HG03558 (cell line): ENCODE results near the gene CIB4.

Experiments
- ATAC-seq: cut with Tn5 transposase; IDR thresholded peaks from one replicate; pipeline ENCODE4 v1.9.1; 2021; ENCODE audit warnings: moderate number of reproducible peaks; ENCODE audit not compliant: unreplicated experiment; ENCODE audit errors: extremely low read depth

The CIB4 gene

DNA sequence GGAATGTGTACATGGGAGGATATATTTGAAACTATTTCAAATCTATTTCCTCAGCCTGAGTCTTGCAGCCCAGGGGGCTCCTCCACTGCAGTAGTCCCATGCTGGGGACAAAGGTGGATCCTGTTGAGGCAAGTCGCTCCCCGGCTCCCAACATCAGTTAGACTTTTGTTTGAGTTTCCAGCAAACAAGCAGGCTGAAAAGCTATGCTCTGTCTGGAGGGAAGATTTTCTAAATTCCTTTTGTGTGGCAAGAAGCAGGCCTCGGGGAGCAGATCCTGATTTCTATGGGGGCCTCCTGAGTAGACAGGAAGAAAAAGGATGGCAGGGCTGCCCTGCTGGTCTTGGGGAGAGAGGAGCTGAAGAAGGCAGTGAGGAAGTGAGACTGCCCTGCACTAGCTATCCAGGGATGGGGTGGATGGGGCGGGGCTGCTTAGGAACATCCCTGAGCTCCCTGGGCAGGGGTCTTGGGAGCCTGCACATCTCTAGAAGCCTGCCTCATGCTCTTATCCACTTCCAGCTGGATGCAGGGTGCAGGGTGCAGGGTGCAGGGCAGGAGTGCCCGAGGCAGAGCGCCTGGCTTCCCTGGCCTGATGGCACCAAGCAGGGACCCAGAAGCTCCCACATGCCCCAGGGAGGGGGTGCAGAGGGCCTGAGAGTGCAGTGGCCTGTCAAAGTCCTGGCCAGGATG lies 6.0 kb upstream of the CIB4 start:
- ATAC-seq = no peak

GRCh38 chr2:26645762-26646161 lies 4.6 kb upstream of the CIB4 start:
- ATAC-seq = no peak

GRCh38 chr2:26644188-26644835 lies 3.1 kb upstream of the CIB4 start:
- no peak for ATAC-seq

DNA sequence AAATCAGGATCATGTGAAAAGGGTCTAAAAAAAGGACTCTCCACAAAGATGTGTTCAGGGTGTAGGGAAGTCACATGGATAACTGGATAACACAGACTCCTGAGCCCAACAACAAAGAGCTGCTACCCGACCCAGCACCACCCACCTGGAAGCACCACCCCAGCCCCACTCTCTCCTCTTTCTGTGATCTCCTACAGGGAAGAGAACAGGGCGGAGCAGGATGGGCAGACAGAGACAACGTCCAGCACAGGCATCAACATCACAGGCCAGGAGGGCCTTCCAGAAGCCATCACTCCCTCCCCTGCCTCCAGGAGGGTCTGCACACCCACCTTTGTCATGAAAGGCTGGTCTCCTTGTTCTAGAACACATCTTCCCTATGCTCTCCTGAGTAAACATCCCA lies 1.3 kb upstream of the CIB4 start:
- no peak for ATAC-seq

DNA sequence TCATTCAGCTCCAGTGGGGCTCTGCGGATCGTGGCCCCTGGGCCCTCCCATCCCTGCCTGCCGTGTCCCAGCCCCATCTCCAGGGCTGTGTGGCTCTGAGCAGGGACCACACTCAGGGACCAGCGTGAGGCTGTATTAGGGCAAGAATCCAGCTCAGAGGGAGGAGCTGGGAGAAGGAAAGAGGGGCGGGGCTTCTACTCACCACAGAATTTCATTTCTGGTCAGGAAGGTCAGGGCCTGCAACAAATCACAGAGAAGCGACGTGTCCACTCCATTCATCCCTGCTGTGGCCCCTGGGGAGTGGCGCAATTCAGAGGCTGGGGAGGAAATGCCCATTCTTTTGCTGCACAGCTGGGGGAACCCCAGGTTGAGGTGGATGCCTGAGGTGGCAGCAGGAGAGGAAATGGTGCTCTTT lies 828 bp downstream of the CIB4 start:
- ATAC-seq = no peak

DNA sequence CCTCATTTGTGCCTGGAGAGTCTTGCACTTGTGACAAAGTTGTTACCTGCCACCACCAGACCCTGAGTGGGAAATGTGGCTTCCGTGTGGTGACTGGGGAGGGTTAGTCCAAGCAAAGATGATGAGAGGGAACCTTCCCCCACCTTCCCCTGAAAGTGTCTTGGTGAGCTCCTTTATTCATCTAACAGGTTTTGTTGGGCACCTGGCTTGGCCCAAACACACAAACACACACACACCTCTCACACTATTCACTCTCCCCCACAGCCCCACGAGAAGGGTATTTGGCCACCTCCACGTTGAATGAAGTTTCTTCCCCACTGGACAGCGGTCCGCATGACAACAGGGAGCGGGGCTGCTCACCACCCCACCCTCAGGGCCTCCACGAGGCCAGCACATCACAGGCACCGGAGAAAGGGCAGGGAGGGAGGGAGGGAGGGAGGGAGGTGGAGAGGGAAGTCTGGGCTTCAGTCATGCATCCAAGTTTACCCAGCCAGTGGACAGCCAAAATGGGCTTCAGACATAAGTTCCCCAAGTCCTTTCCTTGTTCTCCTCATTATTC lies 1.4 kb downstream of the CIB4 start:
- no peak for ATAC-seq

GRCh38 chr2:26637811-26638310 lies 3.3 kb downstream of the CIB4 start:
- no peak for ATAC-seq

GRCh38 chr2:26636935-26637334 lies 4.2 kb downstream of the CIB4 start:
- ATAC-seq = no peak

GRCh38 chr2:26635401-26635800 lies 5.8 kb downstream of the CIB4 start:
- ATAC-seq = no peak

GRCh38 chr2:26634636-26635230 lies 6.4 kb downstream of the CIB4 start:
- no peak for ATAC-seq

DNA sequence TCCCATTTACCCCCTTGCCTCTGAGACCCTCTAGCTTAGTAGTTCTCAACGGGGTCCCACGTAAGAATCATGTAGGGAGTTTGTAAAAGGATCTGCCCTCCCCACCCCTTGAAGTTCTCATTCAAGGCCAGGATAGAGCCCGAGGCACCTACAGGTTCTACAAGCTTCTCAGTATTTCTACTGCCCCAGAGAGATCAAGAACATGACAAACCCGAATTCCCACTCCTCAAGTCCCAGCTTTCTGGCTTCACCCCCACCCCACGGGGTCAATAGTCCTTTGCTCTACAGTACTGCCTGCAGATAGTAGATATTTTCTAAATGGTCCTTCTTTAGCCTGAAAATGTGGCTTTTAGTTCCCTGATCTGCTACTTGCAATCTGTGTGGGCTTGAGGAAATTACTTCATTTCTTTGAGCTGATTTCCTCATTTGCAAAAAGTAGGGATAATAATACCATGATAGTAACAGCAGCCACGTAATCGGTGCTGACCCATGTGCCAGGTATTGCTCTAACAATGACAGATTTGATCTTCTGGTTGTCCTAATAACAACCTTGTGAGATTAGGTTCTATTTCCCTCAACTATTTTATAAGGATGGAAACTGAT lies 7.1 kb downstream of the CIB4 start:
- ATAC-seq = no peak

- no peak for ATAC-seq
Observed at GRCh38 chr2:26633351-26633945, 7.7 kb downstream of the CIB4 start.

- no peak for ATAC-seq
Observed at GRCh38 chr2:26632624-26633185, 8.5 kb downstream of the CIB4 start.

DNA sequence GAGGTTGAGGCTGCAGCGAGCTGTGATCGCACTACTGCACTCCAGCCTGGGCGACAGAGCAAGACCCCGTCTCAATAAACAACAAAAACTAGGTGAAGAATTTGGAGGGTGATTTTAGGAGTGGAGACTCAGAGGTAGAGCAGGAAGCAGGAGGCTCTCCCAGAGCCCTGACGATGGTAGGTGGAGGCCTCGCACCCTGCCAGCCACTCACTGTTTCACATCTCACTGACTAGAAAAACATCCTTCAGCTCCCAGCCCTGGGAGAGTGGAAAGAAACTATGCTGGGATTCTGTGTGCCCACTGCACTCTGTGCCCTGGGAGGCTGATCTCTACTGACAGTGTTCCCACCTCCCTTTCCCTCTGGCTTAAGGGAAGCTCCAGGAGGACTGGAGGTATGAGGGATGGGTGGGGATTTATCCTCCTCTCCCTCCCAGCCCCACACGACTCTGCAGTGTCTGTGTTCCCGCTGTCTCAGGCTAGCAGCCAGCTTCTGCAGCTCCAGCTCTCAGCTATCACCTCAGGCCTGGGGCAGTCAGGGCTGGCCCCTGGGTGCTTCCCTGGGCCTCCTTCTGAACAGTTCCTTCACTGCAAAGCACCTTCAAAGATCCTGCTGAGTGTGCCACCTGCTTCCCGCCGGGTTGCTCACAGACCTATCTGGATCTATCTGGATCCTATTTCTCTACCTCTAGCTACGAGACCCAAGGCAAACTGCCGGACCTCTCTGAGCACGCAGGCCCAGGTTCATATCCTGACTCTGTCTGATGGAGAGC lies 9.6 kb downstream of the CIB4 start:
- ATAC-seq = no peak

GRCh38 chr2:26630669-26631360 lies 10.4 kb downstream of the CIB4 start:
- ATAC-seq = no peak

DNA sequence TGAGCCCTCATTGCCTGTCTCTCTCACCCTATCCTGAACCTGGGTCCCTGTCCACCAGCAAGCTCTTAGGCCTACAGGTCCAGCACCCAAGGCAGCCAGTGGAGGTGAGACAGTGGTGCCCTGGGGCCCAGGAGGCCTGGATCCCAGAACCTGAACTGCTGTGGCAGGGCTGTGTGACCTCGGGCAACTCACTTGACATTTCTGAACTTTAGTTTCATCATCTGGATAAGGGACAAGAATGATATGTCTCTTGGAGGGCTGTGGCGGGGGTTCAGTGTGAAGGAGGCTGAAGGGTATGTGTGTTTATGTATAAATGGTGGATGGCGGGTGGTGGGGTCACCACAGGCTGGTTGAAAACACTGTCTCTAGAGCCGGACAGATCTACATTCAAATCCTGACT lies 10.9 kb downstream of the CIB4 start:
- ATAC-seq = no peak

DNA sequence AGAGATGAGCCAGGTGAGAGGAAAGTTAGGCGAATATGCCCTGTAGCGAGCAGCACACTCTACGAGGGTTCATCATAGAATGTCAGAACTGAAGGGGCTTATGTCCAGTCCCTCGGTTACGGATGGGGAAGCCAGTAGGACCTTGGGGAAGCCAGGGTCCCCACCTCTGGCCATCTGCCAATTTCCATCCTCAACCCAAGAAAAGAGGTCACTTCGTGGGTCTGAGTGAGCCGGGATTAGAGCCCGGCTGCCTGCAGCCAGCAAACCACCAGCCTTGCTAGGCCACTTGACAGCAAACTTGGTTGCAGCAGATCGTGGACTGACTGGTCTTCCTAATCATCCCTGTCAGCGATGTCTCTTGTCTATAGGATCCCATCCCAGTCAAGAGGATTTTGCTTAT lies 11.4 kb downstream of the CIB4 start:
- no peak for ATAC-seq

DNA sequence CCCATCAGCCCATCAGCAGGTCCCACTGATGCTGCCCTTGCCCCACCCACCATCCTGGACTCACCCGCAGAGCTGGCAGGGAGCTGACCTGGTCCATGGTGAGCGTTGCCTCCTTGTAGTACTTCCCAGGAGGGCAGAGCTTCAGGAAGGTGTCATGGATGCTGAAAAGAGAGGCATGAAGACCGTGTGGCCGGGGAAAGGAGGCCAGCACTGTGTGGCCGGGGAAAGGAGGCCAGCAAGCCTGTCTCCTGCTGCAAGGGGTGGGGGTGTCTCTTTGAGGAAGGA lies 11.9 kb downstream of the CIB4 start:
- no peak for ATAC-seq
